Measurements from ENCODE around the gene RYR2.
A peak's percentile ranks its signal among the peaks of the same experiment; 100 is the strongest.

The RYR2 gene

DNA sequence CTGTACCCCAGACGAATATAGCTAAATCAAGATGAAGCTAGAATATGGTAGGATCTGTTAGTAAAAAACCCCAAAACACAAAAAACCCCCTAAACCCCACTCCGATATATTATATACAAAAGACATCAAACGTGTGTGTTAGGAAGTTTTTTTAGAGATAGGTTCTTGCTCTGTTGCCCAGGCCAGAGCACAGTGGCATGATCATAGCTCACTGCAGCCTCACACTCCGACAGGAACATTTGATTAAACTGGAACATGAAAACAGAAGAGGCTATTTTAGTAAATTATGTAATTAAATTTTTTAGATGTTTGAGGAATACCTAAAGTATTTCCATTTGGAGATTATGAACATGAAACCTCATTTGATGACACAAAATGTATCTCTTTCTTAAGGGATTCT, 8.2 kb upstream of the RYR2 start:
- TF ChIP-seq ARNT (IDR thresholded peaks at IDR 0.05) (no peak), FOXM1 (IDR thresholded peaks at IDR 0.05; ENCODE audit: borderline replicate concordance) (no peak), NFRKB (IDR thresholded peaks at IDR 0.05) (no peak), LEF1 (IDR thresholded peaks at IDR 0.05; ENCODE audit: borderline replicate concordance) (no peak), SP1 (IDR thresholded peaks at IDR 0.05) (no peak)
- DNase-seq (ENCODE audit: extremely low spot score): no peak
- ChIA-PET POLR2A (no interaction called here), CTCF (no interaction called here)

DNA sequence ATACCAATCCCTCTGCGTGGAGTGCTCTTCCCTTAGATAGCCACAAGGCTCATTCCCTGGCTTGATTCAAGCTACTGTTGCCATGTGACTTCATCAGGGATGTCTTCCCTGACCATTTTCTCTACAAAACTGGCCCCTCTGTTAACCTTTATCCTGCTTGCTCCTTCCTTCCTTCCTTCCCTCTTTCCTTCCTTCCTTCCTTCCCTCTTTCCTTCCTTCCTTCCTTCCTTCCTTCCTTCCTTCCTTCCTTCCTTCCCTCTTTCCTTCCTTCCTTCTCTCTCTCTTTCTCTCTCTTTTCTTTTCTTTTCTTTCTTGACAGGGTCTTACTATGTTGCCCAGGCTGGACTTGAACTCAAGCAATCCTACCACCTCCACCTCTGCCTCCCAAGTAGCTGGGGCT, 6.2 kb upstream of the RYR2 start:
- CTCF ChIA-PET: no interaction called here

DNA sequence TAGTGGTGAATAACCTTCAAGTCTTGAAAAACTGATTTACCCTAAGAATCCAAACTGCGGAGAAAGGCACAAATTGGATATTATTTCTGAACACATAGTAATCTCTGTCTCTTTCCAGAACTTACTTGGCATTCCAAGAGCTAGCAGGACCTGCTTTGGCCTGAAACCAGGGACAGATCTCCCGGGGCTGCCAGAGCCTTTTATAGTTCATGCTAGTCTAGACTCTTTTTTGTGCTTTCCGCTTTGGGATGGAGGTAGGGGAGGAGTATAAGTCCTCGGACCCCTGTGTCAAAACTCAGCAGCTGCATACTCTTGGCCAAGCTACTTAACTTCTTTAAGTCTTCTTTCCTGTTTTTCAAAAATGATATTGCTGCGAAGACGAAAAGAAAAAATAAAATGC, 3.8 kb upstream of the RYR2 start:
- POLR2A ChIA-PET: no interaction called here
- CTCF ChIA-PET: no interaction called here

More for the DNA sequence above, 6.2 kb upstream of the RYR2 start:
- TF ChIP-seq SUZ12 (IDR thresholded peaks at IDR 0.05) (no peak), FOXA1 (IDR thresholded peaks at IDR 0.05) (no peak), ZNF384 (IDR thresholded peaks at IDR 0.05) (no peak), LEF1 (IDR thresholded peaks at IDR 0.05; ENCODE audit: borderline replicate concordance) (no peak), BHLHE40 (IDR thresholded peaks at IDR 0.05; ENCODE audit: borderline replicate concordance) (no peak)
- no peak for DNase-seq (ENCODE audit: extremely low spot score)
- POLR2A ChIA-PET: no interaction called here

DNA sequence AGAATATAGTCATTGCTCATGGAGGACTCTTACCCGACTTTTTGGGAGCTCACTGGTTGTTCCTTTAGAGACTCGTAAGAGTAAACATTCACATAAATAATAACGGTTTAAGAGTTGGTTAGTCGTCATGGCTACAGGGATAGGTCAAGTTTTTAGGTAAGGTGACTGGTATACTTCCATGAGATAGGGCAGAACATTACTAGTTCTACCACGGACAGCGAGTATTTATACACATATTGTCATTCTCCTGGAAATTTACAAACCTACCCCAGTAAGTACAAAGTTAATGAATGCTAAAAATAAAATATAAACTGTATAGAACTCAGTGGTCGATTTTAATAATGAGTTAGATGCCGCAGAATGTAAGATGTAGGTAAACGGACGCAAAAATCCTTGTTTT, 1.2 kb upstream of the RYR2 start:
- CTCF ChIA-PET: no interaction called here
- TF ChIP-seq HDGF (IDR thresholded peaks at IDR 0.05; ENCODE audit: borderline replicate concordance): no peak
- no peak for TF ChIP-seq FOXM1 (IDR thresholded peaks at IDR 0.05; ENCODE audit: borderline replicate concordance)
- no peak for TF ChIP-seq SP1 (IDR thresholded peaks at IDR 0.05)
- no peak for TF ChIP-seq CTBP1 (IDR thresholded peaks at IDR 0.05; ENCODE audit: borderline replicate concordance)
- TF ChIP-seq TARDBP (IDR thresholded peaks at IDR 0.05): no peak
- no peak for TF ChIP-seq NFRKB (IDR thresholded peaks at IDR 0.05)
- no peak for TF ChIP-seq LEF1 (IDR thresholded peaks at IDR 0.05; ENCODE audit: borderline replicate concordance)
- POLR2A ChIA-PET: no interaction called here
- no peak for DNase-seq (ENCODE audit: extremely low spot score)

More for the DNA sequence above, 3.8 kb upstream of the RYR2 start:
- DNase-seq (ENCODE audit: extremely low spot score): no peak
- no peak for TF ChIP-seq HDGF (IDR thresholded peaks at IDR 0.05; ENCODE audit: borderline replicate concordance)
- TF ChIP-seq TARDBP (IDR thresholded peaks at IDR 0.05): no peak
- TF ChIP-seq FOXK2 (IDR thresholded peaks at IDR 0.05): no peak
- no peak for TF ChIP-seq ZNF384 (IDR thresholded peaks at IDR 0.05)
- no peak for TF ChIP-seq NFRKB (IDR thresholded peaks at IDR 0.05)
- TF ChIP-seq ARNT (IDR thresholded peaks at IDR 0.05): no peak

DNA sequence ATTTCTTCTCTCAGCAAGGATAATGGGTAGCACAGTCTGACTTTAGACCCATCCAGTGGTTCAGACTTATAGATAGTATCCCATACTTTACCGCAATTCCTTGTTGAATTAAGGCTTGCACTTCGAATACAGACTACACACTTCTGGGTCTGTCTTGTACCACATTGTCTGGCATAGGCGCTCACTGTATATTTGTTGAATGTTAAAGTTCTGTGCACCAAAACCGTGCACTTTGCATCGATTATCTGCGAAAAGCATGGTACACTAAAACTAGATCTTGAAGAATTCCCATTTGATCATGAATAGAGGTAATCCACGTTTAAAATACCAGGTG, 556 bp upstream of the RYR2 start:
- DNase-seq (ENCODE audit: extremely low spot score): no peak
- ChIA-PET POLR2A (no interaction called here), CTCF (interaction anchor here (0.5 to 1.5 kb wide), 4 partner anchors 59 to 523 kb away, joined by 3 read pairs; no protein-coding TSS in a partner anchor)
- TF ChIP-seq ZNF384 (IDR thresholded peaks at IDR 0.05): no peak
- TF ChIP-seq, protein P1, sequence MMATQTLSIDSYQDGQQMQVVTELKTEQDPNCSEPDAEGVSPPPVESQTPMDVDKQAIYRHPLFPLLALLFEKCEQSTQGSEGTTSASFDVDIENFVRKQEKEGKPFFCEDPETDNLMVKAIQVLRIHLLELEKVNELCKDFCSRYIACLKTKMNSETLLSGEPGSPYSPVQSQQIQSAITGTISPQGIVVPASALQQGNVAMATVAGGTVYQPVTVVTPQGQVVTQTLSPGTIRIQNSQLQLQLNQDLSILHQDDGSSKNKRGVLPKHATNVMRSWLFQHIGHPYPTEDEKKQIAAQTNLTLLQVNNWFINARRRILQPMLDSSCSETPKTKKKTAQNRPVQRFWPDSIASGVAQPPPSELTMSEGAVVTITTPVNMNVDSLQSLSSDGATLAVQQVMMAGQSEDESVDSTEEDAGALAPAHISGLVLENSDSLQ (IDR thresholded peaks at IDR 0.05): no peak
- TF ChIP-seq SUZ12 (IDR thresholded peaks at IDR 0.05): no peak
- TF ChIP-seq TARDBP (IDR thresholded peaks at IDR 0.05): no peak
- no peak for TF ChIP-seq FOXM1 (IDR thresholded peaks at IDR 0.05; ENCODE audit: borderline replicate concordance)
- TF ChIP-seq CTBP1 (IDR thresholded peaks at IDR 0.05; ENCODE audit: borderline replicate concordance): no peak
- TF ChIP-seq ELF4 (IDR thresholded peaks at IDR 0.05): no peak
- TF ChIP-seq FOXA1 (IDR thresholded peaks at IDR 0.05): no peak
- no peak for TF ChIP-seq L3MBTL2 (conservative IDR thresholded peaks at IDR 0.05)
- TF ChIP-seq SP1 (IDR thresholded peaks at IDR 0.05): no peak
- no peak for TF ChIP-seq NFRKB (IDR thresholded peaks at IDR 0.05)
- no peak for TF ChIP-seq ARNT (IDR thresholded peaks at IDR 0.05)

DNA sequence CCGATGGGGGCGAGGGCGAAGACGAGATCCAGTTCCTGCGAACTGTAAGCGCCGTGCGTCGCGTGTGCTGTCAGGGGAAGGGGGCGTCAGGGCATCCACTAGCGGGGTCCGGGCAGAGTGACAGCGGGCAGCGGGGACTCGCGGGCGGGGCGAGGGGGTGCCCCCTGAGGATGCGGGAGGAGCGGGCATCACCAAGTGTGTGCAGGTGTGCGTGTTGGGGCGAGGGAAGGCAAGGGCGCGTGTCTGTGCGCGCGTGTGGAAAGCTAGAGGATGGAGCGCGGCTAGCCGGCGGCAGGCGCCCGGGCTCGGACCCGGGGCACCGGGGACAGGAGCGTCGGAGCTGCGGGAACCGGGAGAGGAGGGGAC, 525 bp downstream of the RYR2 start:
- POLR2A ChIA-PET: no interaction called here
- peak; percentile 30 for DNase-seq (ENCODE audit: extremely low spot score)
- CTCF ChIA-PET: interaction anchor here (0.6 to 1.5 kb wide), 5 partner anchors 85 to 349 kb away, joined by 3 to 8 read pairs (median 3); no protein-coding TSS in a partner anchor
- no peak for TF ChIP-seq TARDBP (IDR thresholded peaks at IDR 0.05)
- TF ChIP-seq L3MBTL2 (conservative IDR thresholded peaks at IDR 0.05): peak; percentile 51; the same call in 1 of the 2 replicates

DNA sequence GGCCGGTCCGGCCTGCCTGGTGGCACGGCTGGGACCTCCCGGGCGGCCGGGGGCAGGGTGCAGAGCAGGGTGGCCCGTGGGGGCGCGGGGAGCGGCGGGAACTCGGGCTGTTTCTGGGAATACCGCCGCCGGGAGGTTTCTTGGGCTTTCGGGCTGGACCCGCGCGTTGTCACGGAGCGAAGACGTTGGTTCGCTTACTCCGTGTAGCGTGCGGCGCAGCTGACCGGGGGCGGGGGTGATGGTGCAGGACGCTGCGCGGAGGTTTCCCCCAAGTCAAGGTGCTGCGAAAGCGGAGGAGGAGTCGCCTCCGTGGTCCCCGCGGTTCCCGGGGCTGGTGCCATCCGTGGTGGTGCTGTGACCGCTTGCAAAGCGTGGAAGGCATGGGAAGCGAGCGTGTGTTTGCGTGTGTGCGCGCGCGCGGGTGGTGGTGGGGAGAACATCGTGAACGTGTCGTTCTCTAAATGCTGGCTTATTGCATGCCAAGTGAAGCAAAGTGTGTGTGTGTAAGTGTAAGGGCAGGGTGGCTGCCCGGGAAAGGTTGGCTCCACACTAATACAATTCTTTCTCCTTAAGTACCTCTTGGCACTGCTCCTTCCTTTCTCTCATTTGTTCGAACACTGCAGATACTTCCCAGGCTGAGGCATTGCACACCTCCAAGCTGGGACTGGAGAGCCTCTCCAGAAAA, 1.1 kb downstream of the RYR2 start:
- ChIA-PET POLR2A (no interaction called here), CTCF (interaction anchor here (1.5 kb wide), 1 partner anchor 86 kb away, joined by 3 read pairs; no protein-coding TSS in a partner anchor)
- TF ChIP-seq SP1 (IDR thresholded peaks at IDR 0.05) (no peak), SUZ12 (IDR thresholded peaks at IDR 0.05) (no peak), FOXA1 (IDR thresholded peaks at IDR 0.05) (no peak), FOXK2 (IDR thresholded peaks at IDR 0.05) (no peak), TARDBP (IDR thresholded peaks at IDR 0.05) (no peak), ARNT (IDR thresholded peaks at IDR 0.05) (no peak), LEF1 (IDR thresholded peaks at IDR 0.05; ENCODE audit: borderline replicate concordance) (no peak), ELF4 (IDR thresholded peaks at IDR 0.05) (no peak), FOXM1 (IDR thresholded peaks at IDR 0.05; ENCODE audit: borderline replicate concordance) (no peak), ZNF384 (IDR thresholded peaks at IDR 0.05) (no peak), HDGF (IDR thresholded peaks at IDR 0.05; ENCODE audit: borderline replicate concordance) (no peak), BHLHE40 (IDR thresholded peaks at IDR 0.05; ENCODE audit: borderline replicate concordance) (no peak), NFRKB (IDR thresholded peaks at IDR 0.05) (no peak), L3MBTL2 (conservative IDR thresholded peaks at IDR 0.05) (no peak)
- TF ChIP-seq, protein P1 (IDR thresholded peaks at IDR 0.05): no peak
- peak; percentile 30 for DNase-seq (ENCODE audit: extremely low spot score)

Measured in HEK293T (cell line).